GM21360 (cell line): ENCODE data around the gene FCF1.
"Not testable (repeated sequence)": the region's sequence is repeated elsewhere in the genome, so short reads cannot be mapped to it uniquely, and the experiment has no call there.

Experiments
- ATAC-seq: cut with Tn5 transposase; IDR thresholded peaks from one replicate; pipeline ENCODE4 v1.9.1; 2021; ENCODE audit warnings: mild to moderate bottlenecking, moderate library complexity; ENCODE audit not compliant: unreplicated experiment

FCF1 gene

DNA sequence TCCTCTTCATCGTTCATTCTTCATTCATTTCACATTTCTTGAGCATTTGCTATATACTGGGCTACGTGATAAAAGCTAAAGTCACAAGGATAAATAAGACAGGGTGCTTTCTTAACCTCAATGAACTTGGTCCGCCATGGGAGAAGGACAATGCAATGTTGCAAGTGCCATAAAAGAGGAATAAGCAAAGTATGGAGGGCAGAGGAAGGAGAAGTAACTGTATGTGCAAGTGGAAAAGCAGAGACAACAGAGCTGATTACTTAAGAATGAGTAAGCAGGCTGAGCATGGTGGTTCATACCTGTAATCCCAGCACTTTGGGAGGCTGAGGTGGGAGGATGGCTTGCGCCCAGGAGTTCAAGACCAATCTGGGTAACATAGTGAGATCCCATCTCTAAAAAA, 14.5 kb upstream of the FCF1 start:
- no peak for ATAC-seq

DNA sequence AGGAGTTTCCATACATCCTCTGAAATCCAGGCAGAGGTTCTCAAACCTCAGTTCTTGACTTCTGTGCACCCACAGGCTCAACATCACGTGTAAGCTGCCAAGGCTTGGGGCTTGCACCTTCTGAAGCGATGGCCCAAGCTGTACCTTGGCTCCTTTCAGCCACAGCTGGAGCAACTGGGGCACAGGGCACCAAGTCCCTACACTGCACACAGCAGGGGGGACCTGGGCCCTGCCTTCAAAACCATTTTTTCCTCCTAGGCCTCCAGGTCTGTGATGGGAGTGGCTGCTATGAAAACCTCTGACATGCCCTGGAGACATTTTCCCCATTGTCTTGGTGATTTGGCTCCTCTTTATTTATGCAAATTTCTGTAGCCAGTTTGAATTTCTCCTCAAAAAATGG, 10.7 kb upstream of the FCF1 start:
- no peak for ATAC-seq

DNA sequence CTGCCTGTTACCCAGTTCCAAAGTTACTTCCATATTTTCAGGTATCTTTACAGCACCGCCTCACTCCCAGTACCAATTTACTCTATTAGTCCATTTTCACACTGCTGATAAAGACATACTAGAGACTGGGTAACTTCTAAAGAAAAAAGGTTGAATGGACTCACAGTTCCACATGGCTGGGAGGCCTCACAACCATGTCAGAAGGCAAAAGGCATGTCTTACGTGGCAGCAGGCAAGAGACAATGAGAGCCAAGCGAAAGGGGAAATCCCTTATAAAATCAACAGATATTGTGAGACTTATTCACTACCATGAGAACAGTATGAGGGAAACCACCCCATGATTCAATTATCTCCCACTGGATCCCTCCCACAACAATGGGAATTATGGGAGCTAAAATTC, 9.9 kb upstream of the FCF1 start:
- ATAC-seq: no peak

DNA sequence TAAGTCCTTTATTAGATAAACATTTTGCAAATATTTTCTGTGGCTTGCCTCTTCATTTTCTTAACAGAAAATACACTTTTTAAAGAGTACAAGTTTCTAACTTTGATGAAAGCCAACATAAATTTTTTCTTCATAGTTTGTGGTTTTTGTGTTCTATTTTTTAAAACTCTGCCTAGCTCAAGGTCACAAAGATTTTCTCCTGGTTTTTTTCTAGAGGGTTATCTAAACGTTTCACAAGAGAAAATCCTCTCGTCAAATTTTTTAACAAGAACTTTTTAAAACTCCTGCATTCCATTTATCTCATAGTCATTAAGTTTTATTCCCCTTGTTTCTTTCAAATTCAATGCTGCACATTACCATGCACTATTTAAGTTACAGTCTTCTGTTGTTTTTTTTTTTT, 8.3 kb upstream of the FCF1 start:
- no peak for ATAC-seq

DNA sequence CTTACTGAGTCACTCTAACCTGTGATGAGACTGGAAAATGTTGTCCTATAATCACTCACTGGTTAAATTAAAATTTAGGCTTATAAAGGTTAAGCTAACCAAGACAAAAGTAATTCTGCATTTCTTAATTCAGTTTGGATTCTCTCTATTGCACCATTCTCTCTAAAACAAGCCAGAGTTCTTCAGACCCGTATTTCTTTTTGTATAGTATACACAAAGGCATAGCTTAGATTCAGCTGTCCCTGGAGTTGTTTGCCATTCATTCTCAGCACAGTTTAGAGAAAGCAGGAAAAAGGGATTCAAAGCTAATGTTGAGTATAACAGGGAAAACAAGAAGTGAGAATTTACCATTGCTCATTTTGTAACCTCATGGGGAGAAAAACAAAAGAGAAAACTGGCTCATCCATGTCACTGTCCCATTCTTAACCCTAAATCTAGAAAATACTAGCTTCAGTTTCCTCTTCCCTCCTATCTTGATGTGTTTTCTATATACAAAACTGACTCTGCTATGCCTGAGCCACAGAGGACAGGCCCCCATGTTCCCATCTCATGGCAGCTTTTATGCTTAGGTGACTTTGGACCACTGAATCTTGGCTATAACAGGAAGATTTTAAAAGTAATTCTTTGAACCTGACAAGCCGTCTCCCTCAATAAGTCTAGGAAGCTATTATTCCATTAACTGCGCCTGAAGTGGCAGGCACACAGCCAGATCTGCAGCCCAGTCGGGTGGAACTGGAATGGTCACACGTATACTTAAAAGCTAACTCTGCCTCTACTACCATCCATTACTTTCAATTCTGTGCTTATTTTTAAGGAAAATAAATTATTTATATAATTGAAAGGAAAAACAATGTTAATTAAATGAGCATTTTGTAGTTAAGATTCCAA, 7.1 kb upstream of the FCF1 start:
- no peak for ATAC-seq

DNA sequence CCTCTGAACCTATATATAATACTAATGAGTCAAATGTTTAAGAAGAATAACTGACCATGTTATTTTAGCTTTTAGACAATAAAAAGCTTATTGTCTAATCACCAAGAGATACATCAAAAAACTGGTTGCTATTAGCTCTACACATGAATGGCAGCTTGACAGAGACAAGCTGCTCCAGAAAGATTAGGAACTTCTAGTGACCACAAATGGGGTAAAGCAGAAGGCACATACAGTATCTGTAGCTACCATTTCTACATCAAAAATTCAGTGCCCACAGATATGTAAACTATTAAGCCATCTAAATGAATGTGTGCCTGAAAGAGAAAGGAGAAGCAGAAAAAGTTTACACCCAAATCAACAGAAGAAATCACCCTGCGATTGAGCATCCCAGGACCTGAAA, 2.5 kb upstream of the FCF1 start:
- ATAC-seq: no peak

DNA sequence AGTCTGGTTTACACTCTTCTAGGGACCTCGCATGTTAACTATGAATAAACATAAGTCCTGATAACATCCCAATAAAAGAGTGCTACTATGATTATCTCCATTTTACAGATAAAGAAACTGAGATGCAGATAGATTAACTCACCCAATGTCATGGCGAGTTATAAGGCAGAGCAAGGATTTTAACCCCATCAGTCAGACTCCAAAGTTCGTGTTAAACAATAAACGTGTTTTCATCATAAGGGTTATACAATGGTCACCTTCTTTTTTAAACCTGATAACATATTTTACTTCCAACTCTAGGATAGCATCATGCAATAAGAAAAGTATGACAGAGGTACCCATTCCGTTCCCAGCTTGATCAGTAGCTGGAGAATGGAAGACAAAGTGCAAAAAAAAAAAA, 1.3 kb upstream of the FCF1 start:
- no peak for ATAC-seq

DNA sequence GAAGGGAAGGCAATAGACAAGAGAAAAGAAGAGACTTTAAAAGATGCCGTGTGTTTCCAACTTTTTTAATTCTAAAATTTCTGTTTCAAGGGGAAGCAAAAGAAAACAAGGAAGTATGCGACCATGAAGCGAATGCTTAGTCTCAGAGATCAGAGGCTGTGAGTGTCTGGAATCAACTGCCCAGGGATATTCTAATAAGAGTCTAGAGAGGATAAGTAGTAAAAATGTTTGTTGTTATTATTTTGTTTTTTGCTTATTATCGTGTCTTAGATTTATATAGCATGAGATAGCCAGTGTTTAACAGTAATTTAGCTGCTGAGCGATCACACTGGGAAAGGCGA, 421 bp downstream of the FCF1 start:
- no peak for ATAC-seq

DNA sequence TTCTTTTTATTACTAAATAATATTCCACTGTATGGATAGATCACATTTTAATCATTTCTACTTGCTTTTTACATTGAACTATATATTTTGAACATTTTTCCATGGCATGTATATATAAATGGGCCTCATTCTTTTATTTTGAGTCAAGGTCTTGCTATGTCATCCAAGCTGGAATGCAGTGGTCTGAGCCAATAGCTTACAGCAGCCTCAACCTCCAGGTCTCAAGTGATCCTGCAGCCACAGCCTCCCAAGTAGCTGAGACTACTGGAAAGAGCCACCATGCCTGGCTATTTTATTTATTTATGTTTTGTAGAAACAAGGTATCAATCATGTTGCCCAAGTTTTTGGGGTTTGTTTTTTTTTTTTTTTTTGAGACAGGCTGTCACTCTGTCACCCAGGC, 7.6 kb downstream of the FCF1 start:
- ATAC-seq: no peak

DNA sequence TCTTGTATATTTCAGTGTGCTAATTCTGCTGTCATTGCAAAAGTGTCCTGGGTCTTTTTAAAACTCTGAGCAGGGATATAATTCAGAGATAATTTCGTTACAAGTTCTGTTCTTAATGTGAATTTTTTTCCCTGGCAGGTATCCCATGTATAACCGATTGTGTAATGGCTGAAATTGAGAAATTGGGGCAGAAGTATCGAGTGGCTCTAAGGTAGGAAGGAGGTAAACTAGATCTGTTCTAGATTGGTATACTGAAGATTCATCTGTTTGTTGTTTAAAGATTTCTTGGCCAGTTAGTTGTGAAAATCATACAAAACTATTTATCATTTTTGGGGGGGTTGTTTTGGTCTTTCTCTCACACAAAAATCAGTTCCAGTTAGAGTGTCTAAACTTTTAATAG, 10.2 kb downstream of the FCF1 start:
- no peak for ATAC-seq

DNA sequence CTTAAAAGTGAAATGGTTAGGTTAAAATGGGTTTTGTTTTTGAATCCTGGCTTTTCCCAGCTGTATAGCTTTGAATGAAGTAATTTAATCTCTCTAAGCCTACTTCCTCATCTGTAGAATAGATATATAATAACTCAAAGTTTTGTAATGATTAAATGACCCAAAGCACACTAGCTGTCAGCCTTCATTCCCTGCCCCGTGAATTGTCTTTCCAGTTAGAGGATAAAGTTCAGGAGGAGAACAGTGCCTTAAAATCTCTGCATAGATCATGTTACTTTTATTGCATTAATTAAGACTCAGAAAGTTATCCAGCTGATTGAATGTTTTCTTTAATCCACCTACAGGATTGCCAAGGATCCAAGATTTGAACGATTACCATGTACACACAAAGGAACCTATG, 19.4 kb downstream of the FCF1 start:
- no peak for ATAC-seq

DNA sequence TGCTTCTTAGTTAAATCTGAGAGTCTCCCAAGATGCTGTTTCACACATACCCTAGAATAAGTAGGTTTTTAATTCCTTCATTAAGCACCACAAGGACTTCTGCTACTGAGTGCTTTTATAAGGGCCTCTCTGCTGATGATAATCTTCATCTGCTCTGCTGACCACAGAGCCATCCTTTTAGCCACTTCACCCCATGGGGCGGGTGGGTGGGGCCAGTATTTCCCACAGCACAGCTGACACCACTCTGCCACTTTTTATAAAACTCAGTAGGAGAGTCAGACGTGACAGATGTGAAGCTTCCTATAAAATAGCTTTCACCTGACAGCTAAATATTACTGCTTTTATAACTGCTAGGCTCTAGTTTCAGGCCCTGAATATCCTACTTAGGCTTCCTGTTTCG, 20.3 kb downstream of the FCF1 start:
- no peak for ATAC-seq

DNA sequence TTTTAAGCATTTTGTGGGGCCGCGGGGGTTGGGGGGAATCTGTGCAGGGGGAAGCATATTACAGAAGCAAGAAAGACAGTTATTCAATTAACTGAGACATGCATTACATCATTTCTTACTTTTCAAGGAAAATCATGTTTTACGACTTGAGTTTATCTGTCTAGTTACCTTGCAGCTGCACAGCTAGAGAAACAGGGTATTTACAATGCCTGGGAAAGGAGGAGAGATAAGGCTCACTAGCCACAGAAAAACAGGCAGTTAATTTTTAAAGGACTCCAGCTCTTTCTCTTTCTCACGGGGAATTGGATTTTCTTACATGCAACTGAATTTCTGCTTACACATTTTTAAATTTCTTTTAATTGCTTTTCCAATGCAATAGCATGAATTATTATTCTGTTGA, 22.2 kb downstream of the FCF1 start:
- no peak for ATAC-seq

DNA sequence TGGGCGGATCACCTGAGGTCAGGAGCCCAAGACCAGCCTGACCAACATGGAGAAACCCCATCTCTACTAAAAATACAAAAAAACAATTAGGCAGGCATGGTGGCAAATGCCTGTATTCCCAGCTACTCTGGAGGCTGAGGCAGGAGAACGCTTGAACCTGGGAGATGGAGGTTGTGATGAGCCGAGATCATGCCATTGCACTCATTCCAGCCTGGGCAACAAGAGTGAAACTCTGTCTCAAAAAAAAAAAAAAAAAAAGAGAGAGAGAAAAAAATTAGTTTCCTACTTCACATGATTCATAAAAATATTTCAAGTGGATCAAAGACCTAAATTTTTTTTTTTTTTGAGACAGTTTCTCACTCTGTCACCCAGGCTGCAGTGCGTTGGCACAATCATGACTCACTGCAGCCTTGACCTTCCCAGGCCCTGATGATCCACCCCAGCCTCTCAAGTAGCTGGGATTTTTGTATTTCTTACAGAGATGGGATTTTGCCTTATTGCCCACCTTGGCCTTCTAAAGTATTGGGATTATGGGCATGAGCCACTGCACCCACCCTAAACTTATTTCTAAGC, 24.9 kb downstream of the FCF1 start:
- ATAC-seq: no peak

DNA sequence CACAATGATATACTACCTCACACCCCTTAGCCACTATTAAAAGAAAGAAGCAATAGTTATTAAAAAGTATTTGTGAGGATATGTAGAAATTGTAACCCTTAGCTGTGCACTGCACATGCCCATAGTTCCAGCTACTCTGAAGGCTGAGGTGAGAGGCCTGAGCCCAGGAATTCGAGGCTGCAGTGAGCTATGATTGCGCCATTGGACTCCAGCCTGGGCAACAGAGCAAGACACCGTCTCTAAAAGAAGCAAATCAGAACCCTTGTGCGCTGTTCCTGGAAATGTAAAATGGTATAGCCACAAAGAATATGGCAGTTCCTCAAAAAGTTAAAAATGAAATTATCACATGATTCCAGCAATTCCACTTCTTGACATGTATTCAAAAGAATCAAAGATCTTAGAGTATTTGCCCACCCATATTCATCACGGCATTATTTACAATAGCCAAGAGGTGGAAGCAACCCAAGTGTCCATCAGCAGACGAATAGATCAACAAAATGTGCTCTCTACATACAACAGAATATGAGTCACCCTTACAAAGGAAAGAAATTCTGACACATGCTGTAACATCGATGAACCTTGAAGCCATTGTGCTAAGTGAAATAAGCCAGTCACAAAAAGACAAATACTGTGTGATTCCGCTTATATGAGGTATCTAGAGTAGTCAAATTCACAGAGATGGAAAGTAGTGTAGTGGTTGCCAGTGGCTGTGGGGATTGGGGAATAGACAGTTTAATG, 26.5 kb downstream of the FCF1 start:
- ATAC-seq: no peak

DNA sequence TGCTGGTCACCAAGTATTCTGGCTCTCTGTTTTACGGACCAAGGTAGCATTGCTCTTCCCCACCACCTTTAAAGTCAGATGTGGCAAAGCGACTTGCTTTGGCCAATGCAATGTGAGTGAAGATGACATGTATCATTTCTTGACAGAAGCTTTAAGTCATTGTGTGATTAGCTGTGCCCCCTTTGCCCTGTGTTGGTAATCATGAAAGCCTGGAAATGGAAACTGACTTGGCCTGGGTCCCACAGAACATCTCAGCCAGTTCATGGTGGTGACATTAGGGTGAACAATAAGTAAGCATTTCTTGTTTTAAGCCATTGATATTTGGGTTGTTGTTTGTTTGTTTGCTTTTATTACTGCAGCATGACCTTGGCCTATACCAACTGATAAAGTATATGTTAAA, 34.3 kb downstream of the FCF1 start:
- no peak for ATAC-seq

DNA sequence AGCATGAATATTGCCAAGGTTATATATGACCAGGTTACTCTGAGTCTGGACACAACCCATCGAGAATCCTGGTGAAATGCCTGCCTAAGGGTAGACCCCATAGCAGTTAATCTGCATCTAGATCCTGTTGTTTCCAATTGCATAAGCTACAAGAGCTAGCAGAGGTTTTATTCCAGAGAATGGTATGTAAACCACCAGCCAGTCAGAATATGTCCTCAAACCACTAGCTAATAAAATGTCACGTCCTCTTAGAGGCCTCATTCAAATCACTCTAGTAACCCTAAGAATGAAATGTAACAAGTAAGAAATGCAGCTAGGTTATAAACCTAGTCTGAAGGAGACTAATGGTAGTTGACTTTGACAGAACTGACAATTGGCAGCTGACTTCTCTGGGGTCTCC, 41.2 kb downstream of the FCF1 start:
- ATAC-seq: no peak

DNA sequence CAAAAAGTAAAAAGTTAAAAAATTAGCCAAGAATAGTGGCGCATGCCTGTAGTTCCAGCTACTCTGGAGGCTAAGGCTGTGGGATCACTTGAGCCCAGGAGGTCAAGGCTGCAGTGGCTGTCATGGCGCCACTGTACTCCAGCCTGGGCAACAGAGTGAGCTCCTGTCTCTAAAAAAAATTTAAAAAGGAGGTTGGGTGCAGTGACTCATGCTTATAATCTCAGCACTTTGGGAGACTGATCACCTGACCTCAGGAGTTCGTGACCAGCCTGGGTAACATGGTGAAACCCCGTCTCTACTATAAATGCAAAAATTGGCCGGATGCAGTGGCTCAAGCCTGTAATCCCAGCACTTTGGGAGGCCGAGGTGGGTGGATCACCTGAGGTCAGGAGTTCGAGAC, 42.0 kb downstream of the FCF1 start:
- ATAC-seq: no peak

DNA sequence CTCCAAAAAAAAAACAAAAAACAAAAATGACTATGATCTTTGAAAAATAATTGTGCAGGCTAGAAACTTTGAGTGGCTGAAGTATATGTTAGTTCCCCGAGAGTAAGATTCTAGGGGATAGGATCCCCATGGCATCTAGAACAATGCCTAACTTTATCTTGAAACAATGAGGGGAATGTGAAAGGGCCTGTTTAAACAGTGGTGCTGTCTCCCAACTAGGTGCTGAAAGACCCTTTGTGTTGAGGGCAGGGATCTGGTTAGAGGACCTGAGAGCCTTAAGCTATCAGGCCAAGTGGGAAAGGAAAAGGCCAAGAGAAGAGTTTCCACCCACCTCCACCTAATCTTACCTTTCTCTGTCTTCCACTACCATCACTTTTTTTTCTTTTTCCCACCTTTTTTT, 43.4 kb downstream of the FCF1 start:
- ATAC-seq: no peak

DNA sequence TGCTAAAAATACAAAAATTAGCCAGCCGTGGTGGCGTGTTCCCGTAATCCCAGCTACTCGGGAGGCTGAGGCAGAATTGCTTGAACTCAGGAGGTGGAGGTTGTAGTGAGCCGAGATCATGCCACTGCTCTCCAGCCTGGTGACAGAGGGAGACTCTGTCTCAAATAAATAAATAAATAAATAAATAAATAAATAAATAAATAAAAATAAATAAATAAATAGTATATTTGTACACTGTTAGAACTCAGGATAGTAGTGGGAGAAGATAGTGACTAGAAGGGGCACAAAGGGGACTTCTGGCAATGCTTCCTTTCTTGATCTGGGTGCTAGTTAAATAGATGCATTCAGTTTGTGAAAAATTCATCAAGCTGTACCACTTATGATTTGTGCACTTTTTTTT, 45.6 kb downstream of the FCF1 start:
- not testable (repeated sequence) for ATAC-seq

DNA sequence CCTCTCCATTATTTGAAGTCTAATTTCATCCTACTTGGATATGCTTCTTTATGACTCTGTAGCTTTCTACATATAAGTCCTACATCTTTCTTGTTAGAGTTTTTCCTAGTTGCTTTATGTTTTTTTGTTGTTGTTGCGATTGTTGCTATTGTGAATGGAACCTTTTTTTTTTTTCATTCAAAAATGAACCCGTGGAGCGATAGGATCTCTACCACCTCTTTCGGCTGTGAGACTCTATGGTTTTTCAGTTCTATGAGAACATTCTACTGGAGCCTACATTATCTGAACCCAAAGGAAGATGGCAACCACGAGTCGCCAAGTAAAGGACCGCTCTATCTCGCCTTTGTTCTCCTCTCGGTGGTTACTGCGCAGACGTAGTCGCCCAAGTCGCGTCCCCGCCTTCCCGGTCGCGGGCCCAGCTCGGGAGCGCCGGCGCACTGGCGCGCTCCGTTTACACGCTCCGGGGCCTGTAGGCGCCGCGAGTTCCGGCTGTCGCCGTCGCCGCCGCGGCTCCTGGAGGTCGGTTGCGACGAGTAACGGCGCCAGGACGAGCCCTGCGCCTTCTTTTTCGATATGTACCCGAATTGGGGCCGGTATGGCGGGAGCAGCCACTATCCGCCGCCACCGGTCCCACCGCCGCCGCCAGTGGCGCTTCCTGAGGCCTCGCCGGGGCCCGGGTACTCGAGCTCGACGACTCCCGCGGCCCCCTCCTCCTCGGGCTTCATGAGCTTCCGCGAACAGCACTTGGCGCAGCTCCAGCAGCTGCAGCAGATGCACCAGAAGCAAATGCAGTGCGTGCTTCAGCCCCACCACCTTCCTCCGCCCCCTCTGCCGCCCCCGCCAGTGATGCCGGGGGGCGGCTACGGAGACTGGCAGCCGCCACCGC, 50.2 kb downstream of the FCF1 start, which contains the start of gene YLPM1:
YLPM1 (plus strand) TSS at position 400 of the 886 bp plus-strand sequence; CDS start at position 574, 174 bp downstream.
- peak; percentile 87 for ATAC-seq
